Subcutaneous adipose tissue (tissue), 4 donors: ENCODE results near the gene CLPTM1. TPM values are rescaled to one million over a fixed set of nuclear protein-coding genes. Genes with fewer than 3 reads are reported as not detected.

ENCODE experiments used
- CTCF ChIP-seq: fragments of 450-650 bp; IDR thresholded peaks from one replicate; pipeline ENCODE4 v1.5.1; 2016; ENCODE audit warnings: low read depth, mild to moderate bottlenecking, control low read depth, antibody characterized with exemption, moderate library complexity
- total RNA-seq, 4 donors: library from RNA; depleted of rRNA; stranded (reverse); fragments of >200 nt; gene quantifications; one replicate each; pipeline ENCODE4 v1.1.0, GENCODE V29; 2016

The CLPTM1 gene
- 10 to 100 TPM; 45.8 to 86.1 (median 65.3) TPM for total RNA-seq

DNA sequence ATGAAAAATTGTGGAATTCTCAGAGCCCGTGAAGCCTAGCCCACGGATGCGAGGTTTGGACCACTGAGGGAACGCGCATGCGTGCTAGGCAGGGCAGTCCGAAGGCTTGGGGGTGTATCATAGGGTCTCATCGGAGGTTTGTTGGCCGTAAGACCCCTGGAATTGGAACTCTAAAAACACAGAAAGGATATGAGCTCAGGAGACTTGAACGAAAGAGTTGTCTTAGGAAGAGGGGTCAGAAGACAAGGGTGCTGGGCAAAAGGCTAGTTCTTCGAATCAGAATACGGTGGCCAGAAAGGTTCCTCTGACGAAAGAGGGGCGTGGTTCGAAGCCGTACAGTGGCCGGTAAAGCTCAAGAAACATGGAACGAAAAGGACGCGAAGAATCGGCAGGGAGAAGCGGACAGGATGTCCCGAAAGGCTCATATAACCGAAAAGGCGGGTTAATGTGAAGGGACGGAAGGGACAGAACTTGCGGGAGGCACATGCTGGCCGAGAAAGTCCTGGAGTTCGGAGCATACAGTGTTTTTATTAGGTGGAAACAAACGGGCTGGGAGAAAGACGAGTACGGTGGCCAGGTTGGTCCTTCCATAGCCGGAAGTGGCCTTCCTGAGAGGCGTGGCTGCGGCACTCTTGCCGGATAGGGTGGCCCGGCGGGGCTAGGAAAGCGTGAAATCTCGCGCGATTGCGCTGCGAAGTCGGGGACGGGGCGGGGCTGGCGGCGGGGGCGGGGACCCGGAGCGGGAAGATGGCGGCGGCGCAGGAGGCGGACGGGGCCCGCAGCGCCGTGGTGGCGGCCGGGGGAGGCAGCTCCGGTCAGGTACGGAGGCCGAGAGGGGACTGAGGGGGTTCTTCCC, at the start of gene CLPTM1:
Gene CLPTM1, plus strand, starts transcription at position 732 of the 856 bp plus-strand sequence. Its CDS starts 16 bp downstream, at position 748.
- no peak for TF ChIP-seq CTCF

DNA sequence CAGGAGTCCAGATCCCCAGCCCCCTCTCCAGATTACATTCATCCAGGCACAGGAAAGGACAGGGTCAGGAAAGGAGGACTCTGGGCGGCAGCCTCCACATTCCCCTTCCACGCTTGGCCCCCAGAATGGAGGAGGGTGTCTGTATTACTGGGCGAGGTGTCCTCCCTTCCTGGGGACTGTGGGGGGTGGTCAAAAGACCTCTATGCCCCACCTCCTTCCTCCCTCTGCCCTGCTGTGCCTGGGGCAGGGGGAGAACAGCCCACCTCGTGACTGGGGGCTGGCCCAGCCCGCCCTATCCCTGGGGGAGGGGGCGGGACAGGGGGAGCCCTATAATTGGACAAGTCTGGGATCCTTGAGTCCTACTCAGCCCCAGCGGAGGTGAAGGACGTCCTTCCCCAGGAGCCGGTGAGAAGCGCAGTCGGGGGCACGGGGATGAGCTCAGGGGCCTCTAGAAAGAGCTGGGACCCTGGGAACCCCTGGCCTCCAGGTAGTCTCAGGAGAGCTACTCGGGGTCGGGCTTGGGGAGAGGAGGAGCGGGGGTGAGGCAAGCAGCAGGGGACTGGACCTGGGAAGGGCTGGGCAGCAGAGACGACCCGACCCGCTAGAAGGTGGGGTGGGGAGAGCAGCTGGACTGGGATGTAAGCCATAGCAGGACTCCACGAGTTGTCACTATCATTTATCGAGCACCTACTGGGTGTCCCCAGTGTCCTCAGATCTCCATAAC, 49.6 kb upstream of the CLPTM1 start, which contains the start of gene APOE:
Gene APOE, plus strand, starts transcription at position 360 of the 724 bp plus-strand sequence. CDS start 829 bp downstream, outside the sequence.
- no peak for TF ChIP-seq CTCF

DNA sequence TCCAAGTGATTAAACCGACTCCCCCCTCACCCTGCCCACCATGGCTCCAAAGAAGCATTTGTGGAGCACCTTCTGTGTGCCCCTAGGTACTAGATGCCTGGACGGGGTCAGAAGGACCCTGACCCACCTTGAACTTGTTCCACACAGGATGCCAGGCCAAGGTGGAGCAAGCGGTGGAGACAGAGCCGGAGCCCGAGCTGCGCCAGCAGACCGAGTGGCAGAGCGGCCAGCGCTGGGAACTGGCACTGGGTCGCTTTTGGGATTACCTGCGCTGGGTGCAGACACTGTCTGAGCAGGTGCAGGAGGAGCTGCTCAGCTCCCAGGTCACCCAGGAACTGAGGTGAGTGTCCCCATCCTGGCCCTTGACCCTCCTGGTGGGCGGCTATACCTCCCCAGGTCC, 47.6 kb upstream of the CLPTM1 start:
- no peak for TF ChIP-seq CTCF

GRCh38 chr19:44908074-44908835, 46.9 kb upstream of the CLPTM1 start:
- TF ChIP-seq CTCF = no peak

DNA sequence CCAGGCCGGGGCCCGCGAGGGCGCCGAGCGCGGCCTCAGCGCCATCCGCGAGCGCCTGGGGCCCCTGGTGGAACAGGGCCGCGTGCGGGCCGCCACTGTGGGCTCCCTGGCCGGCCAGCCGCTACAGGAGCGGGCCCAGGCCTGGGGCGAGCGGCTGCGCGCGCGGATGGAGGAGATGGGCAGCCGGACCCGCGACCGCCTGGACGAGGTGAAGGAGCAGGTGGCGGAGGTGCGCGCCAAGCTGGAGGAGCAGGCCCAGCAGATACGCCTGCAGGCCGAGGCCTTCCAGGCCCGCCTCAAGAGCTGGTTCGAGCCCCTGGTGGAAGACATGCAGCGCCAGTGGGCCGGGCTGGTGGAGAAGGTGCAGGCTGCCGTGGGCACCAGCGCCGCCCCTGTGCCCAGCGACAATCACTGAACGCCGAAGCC, 46.3 kb upstream of the CLPTM1 start:
- TF ChIP-seq CTCF = no peak

- TF ChIP-seq CTCF = no peak
Observed at GRCh38 chr19:44909775-44910174, 45.4 kb upstream of the CLPTM1 start.
